H54 (cell line): ENCODE measurements around the gene SOD1.
"Not testable (repeated sequence)": the region's sequence is repeated elsewhere in the genome, so short reads cannot be mapped to it uniquely, and the experiment has no call there.

ENCODE experiments used
- DNase-seq: peaks from one replicate; pipeline ENCODE4 v3.0.0; 2011; ENCODE audit warnings: low spot score, mixed read lengths; ENCODE audit not compliant: insufficient read length
- FAIRE-seq: peaks from 3 replicates; lab custom pipeline; 2011; peaks lifted over from hg19 to GRCh38; lab: Jason Lieb, UNC
- POLR2A ChIP-seq: IDR thresholded peaks from 2 replicates; pipeline ENCODE4 v1.6.1; 2011; ENCODE audit warnings: low read depth, mild to moderate bottlenecking, low read length

SOD1 gene

GRCh38 chr21:31636874-31637273 is 22.6 kb upstream of the SOD1 start:
- DNase-seq: no peak
- no peak for TF ChIP-seq POLR2A
- no peak for FAIRE-seq

DNA sequence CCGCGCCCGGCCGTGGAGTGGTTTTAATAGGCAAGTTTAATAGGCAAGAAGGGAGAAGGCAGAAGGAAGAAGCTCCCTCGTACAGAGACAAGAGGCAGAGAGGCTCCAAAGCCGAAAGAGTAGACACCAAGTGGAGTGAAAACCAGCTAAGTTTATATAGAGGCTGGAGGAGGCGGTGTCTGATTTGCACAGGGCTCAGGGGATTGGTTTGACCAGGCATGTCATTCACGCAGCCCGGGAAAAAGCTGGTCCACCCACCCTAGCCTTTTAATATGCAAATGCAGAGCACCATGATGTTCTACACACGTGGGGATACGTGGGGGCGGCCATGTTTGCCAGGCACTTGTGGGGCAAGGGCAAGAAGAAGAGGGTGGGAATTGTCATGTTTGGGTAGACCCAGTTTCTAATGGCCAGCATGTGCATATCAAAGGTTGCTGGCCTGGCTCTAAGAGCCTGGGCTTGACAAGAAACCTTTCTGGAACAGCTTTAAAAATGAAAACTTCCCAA is 18.0 kb upstream of the SOD1 start:
- DNase-seq (no peak), FAIRE-seq (no peak)
- TF ChIP-seq POLR2A: no peak

DNA sequence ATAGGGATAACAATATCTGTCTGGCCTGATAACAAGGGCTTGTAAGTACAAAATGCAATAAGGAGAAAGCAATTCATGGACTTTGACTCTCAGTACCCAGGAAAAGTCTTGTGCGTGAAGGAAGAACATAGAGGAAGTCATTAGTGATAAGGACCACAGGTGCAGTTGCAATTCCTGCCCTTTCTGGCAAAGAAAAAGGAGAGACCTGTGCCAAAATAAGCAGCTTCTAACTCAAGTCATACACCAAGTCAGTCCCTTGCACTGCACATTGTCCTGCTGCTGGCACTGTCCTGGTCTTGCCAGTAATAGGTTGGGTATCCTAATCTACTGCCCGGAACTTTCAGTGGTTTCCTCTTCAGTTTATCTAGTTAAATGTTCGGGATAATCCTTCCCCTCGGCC is 14.8 kb upstream of the SOD1 start:
- no peak for TF ChIP-seq POLR2A
- FAIRE-seq (no peak), DNase-seq (no peak)

GRCh38 chr21:31647650-31648049 is 11.8 kb upstream of the SOD1 start:
- DNase-seq: no peak
- FAIRE-seq: no peak
- no peak for TF ChIP-seq POLR2A

- no peak for TF ChIP-seq POLR2A
- DNase-seq (no peak), FAIRE-seq (no peak)
Measured at GRCh38 chr21:31650930-31651329, 8.6 kb upstream of the SOD1 start.

DNA sequence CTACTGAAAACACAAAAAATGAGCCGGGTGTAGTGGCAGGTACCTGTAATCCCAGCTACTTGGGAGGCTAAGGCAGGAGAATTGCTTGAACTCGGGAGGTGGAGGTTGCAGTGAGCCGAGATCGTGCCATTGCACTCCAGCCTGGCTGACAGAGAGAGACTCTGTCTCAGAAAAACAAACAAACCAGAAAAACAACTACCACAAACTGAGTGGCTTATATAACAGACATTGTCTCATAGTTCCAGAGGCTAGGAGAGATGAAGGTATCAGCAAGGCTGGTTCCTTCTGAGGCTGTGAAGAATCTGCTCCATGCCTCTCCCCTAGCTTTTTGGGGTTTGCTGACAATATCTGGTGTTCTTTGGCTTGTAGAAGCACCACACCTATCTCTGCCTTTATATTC is 8.0 kb upstream of the SOD1 start:
- not testable (repeated sequence) for FAIRE-seq, DNase-seq

DNA sequence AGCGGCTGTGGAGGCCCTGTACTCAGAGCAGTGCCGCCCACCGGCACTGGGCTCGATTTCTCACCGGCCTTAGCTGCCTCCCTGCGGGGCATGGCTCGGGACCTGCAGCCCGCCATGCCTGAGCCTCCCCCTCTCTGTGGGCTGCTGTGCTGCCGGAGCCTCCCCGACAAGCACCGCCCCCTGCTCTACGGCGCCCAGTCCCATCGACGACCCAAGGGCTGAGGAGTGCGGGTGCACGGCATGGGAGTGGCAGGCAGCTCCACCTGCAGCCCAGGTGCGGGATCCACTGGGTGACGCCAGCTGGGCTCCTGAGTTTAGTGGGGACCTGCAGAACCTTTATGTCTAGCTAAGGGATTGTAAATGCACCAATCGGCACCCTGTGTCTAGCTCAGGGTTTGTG is 5.2 kb upstream of the SOD1 start:
- no peak for TF ChIP-seq POLR2A
- DNase-seq: no peak
- no peak for FAIRE-seq

GRCh38 chr21:31654821-31655580 is 4.5 kb upstream of the SOD1 start:
- not testable (repeated sequence) for FAIRE-seq, DNase-seq

DNA sequence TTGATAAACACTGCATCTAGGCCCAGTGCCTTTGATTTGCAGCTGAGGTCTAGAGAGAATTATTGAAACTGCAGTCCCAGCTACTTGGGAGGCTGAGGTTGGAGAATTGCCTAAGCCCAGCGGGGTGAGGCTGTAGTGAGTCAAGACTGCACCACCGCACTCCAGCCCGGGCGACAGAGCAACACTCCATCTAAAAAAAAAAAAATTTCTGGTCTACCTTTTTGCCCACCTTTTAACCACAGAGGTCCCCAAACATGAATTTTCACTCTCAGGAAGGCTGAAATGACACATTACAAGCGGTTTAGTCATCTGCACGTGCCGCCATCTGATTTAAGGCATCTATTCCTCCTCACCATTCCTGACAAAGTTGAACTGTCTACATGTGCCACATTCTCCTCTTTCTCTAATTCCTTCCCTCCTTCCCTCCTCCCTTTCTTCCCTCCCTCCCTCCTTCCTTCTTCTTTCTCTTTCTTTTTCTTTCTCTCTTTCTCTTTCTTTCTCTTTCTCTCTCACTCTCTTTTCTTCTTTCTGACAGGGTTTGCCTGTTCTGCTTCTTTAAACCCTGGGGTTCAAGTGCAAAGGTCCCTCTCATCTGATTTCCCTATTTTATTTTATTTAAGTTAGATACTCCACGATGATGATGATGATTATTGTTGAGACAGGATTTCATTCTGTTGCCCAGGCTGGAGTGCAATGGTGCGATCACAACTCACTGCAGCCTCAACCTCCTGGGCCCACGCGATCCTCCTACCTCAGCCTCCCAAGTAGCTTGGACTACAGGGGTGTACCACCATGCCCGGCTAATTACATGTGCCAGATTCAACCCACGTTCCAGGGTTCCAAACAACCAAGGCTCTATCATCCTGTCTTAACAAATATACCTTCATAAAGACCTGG is 3.0 kb upstream of the SOD1 start:
- FAIRE-seq (no peak), DNase-seq (no peak)
- no peak for TF ChIP-seq POLR2A

DNA sequence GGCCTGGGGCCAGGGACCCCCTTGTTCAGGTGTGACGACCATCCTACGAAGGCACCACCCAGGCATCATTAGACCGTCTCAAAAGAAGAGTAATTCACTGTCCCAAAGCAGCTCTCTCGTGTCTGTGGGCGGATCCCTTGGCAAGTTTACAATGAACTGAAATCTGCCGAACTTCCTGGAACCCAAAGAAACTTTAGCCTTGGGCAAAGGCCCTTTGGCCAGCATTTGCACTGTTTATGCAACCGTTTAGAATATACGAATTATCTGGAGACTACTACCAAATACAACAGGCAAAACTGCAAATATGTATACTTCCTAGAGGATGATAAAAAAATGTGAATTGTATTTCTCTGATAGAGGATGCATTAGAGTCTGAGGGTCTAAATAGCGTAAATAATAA is 1.4 kb upstream of the SOD1 start:
- TF ChIP-seq POLR2A: no peak
- FAIRE-seq (no peak), DNase-seq (no peak)

GRCh38 chr21:31659286-31659535 is 282 bp upstream of the SOD1 start:
- no peak for FAIRE-seq
- no peak for TF ChIP-seq POLR2A

DNA sequence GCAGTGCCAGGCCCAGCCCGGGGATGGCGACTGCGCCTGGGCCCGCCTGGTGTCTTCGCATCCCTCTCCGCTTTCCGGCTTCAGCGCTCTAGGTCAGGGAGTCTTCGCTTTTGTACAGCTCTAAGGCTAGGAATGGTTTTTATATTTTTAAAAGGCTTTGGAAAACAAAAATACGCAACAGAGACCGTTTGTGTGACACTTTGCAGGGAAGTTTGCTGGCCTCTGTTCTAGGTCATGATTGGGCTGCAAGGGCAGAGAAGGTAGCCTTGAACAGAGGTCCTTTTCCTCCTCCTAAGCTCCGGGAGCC is 719 bp downstream of the SOD1 start:
- TF ChIP-seq POLR2A: no peak
- FAIRE-seq: no peak
- peak; percentile 38 for DNase-seq

More at GRCh38 chr21:31659286-31659535, 282 bp upstream of the SOD1 start:
- DNase-seq: no peak

- no peak for DNase-seq
- FAIRE-seq: no peak
- TF ChIP-seq POLR2A: no peak
Measured at GRCh38 chr21:31660591-31660990, 1.1 kb downstream of the SOD1 start.

DNA sequence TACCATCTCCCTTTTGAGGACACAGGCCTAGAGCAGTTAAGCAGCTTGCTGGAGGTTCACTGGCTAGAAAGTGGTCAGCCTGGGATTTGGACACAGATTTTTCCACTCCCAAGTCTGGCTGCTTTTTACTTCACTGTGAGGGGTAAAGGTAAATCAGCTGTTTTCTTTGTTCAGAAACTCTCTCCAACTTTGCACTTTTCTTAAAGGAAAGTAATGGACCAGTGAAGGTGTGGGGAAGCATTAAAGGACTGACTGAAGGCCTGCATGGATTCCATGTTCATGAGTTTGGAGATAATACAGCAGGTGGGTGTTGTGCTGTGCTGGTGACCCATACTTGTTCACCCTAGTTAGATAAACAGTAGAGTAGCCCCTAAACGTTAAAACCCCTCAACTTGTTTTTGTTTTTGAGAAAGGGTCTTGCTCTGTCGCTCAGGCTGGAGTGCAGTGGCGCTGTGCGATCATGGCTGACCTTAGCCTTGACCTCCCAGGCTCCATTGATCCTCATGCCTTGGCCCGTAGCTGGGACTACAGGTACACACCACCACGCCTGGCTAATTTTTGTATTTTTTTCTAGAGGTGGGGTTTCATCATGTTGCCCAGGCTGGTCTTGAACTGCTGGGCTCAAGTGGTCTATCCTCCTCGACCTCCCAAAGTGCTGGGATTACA is 4.2 kb downstream of the SOD1 start:
- no peak for TF ChIP-seq POLR2A
- no peak for FAIRE-seq
- DNase-seq: no peak
